Keratinocyte (primary cell): ENCODE data around the gene RSPH1. TPM values are rescaled to one million over a fixed set of nuclear protein-coding genes. Genes with fewer than 3 reads are reported as not detected.

ENCODE experiments used
- DNase-seq: peaks from one replicate; pipeline ENCODE4 v3.0.0-alpha.2; 2011; ENCODE audit warnings: low read depth, missing footprints, low spot score
- FAIRE-seq: peaks from 2 replicates; lab custom pipeline; 2011; peaks lifted over from hg19 to GRCh38; lab: Jason Lieb, UNC
- H2AFZ ChIP-seq: 2 replicates; pipeline ENCODE4 v1.6.0; 2012; ENCODE audit warnings: low read length, control low read depth, inconsistent platforms; ENCODE audit not compliant: control insufficient read depth
- H3K27ac ChIP-seq: 2 replicates; pipeline ENCODE4 v1.5.1; 2011; ENCODE audit warnings: low read length; ENCODE audit not compliant: control insufficient read depth, insufficient read depth
- H3K27me3 ChIP-seq: 3 replicates; pipeline ENCODE4 v1.6.0; 2011; ENCODE audit warnings: low read length; ENCODE audit not compliant: control insufficient read depth, insufficient read depth; ENCODE audit errors: extremely low read depth
- H3K36me3 ChIP-seq, 2 experiments: 2 replicates in 1 of 2; 3 replicates in 1 of 2; pipeline ENCODE4 v1.5.1; 2011; ENCODE audit warnings: low read length in 2 of 2, mild to moderate bottlenecking in 1 of 2; ENCODE audit not compliant: control insufficient read depth in 2 of 2, insufficient read depth in 2 of 2; ENCODE audit errors: extremely low read depth in 1 of 2
- H3K4me1 ChIP-seq: 3 replicates; pipeline ENCODE4 v1.5.1; 2011; ENCODE audit warnings: low read length; ENCODE audit not compliant: control insufficient read depth, insufficient read depth; ENCODE audit errors: extremely low read depth
- H3K4me2 ChIP-seq: 3 replicates; pipeline ENCODE4 v1.6.0; 2011; ENCODE audit warnings: low read depth, low read length; ENCODE audit not compliant: control insufficient read depth, insufficient read depth; ENCODE audit errors: extremely low read depth
- H3K4me3 ChIP-seq, 3 experiments: fragments of 200-600 bp in 1 of 3; sonication (generic) in 1 of 3; 2 replicates in 2 of 3; 3 replicates in 1 of 3; pipeline ENCODE4 v1.5.1; 2011 to 2016; ENCODE audit warnings: low read length in 3 of 3, mild to moderate bottlenecking in 3 of 3, control low read depth in 2 of 3, inconsistent platforms in 1 of 3, low read depth in 1 of 3, mixed read lengths in 1 of 3, mixed run types in 1 of 3, moderate library complexity in 1 of 3; ENCODE audit not compliant: control insufficient read depth in 2 of 3, insufficient read depth in 2 of 3; ENCODE audit errors: extremely low read depth in 1 of 3
- H3K79me2 ChIP-seq: 2 replicates; pipeline ENCODE4 v1.6.0; 2012; ENCODE audit warnings: low read length; ENCODE audit not compliant: control insufficient read depth, insufficient read depth
- H3K9ac ChIP-seq: 3 replicates; pipeline ENCODE4 v1.6.0; 2011; ENCODE audit warnings: low read length; ENCODE audit not compliant: control insufficient read depth, insufficient read depth; ENCODE audit errors: extremely low read depth
- H3K9me1 ChIP-seq: 3 replicates; pipeline ENCODE4 v1.6.0; 2011; ENCODE audit warnings: low read length; ENCODE audit not compliant: control insufficient read depth, insufficient read depth; ENCODE audit errors: extremely low read depth
- H3K9me3 ChIP-seq: 2 replicates; pipeline ENCODE4 v1.5.1; 2012; ENCODE audit warnings: low read depth, low read length; ENCODE audit not compliant: control insufficient read depth
- H4K20me1 ChIP-seq: 3 replicates; pipeline ENCODE4 v1.6.0; 2011; ENCODE audit warnings: low read length; ENCODE audit not compliant: control insufficient read depth, insufficient read depth; ENCODE audit errors: extremely low read depth
- EZH2 ChIP-seq: IDR thresholded peaks from one replicate; pipeline ENCODE4 v1.6.1; 2012; ENCODE audit warnings: inconsistent platforms, mild to moderate bottlenecking, low read length, moderate library complexity
- dilution Hi-C: fragments of 300-500 bp; cut with MboI; formaldehyde crosslinking; loops from one replicate; pipeline ENCODE4 v1.7.0; 2020; ENCODE audit warnings: low sequenced_read_pairs; ENCODE audit not compliant: extremely low pct_ligation_motif_present
- polyA minus RNA-seq, 3 experiments: library from RNA; depleted of rRNA, polyadenylated mRNA; stranded (reverse); fragments of >200 nt; gene quantifications; 1 replicate in 1 of 3; 2 replicates in 1 of 3; 3 replicates in 1 of 3; pipeline ENCODE4 v1.2.3, GENCODE V29; 2011
- polyA plus RNA-seq, 5 experiments: library from polyadenylated mRNA; depleted of rRNA in 3 of 5; stranded (reverse) in 3 of 5; stranded (forward) in 1 of 5; unstranded in 1 of 5; fragments of >200 nt; gene quantifications; 1 replicate in 1 of 5; 2 replicates in 3 of 5; 3 replicates in 1 of 5; pipeline versions ENCODE4 v1.2.1 to v1.2.3, GENCODE V29; 2011 to 2012; ENCODE audit warnings: missing spikeins in 2 of 5, low read depth in 1 of 5, low replicate concordance in 1 of 5
- TF ChIP-seq, protein P1 (sequence below), 3 experiments: IDR thresholded peaks in 1 of 3; conservative IDR thresholded peaks in 1 of 3; optimal IDR thresholded peaks in 1 of 3; 2 replicates in 2 of 3; 3 replicates in 1 of 3; pipeline versions ENCODE3 to v1.5.1; 2011; ENCODE audit warnings: low read length in 3 of 3, mild to moderate bottlenecking in 3 of 3, moderate library complexity in 2 of 3, control low read depth in 1 of 3, inconsistent platforms in 1 of 3; ENCODE audit not compliant: insufficient read depth in 2 of 3; ENCODE audit errors: extremely low read depth in 1 of 3

The RSPH1 gene
- polyA plus RNA-seq: 0.50 to 0.84 TPM (median 0.50 TPM) in 3 replicates
- polyA plus RNA-seq (2011; ENCODE audit: low read depth): 1.7 TPM
- polyA plus RNA-seq (2011; cell fraction: cytosol; rRNA removed): 0.86 and 1.6 TPM in 2 replicates
- polyA plus RNA-seq (2011; cell fraction: nucleus; rRNA removed): 1.2 and 1.4 TPM in 2 replicates
- 0.55 and 1.1 TPM in 2 replicates for polyA plus RNA-seq (2012; ENCODE audit: low replicate concordance)
- 0.13 to 0.19 TPM in 2 of 3 replicates, not detected in the other for polyA minus RNA-seq
- polyA minus RNA-seq (2011; cell fraction: cytosol; rRNA and poly(A)+ RNA removed): not detected
- 0.21 TPM in 1 of 2 replicates, not detected in the other for polyA minus RNA-seq (2011; cell fraction: nucleus; rRNA and poly(A)+ RNA removed)

GRCh38 chr21:42496120-42496838, at the start of gene RSPH1:
RSPH1 (minus strand) TSS chr21:42496224; CDS start chr21:42496186, 38 bp downstream.
- DNase-seq (peak; percentile 83), FAIRE-seq (peak; percentile 63)
- no peaks in the 10 kb centered on the region for H3K9me3 ChIP-seq
- H3K79me2 ChIP-seq: no peaks in the 10 kb centered on the region
- H3K27ac ChIP-seq: peak within 1 kb of the TSS; percentile 84
- no peaks in the 10 kb centered on the region for H3K36me3 ChIP-seq
- H3K4me1 ChIP-seq: peaks cover 15% of the 10 kb centered on the region
- no peaks in the 10 kb centered on the region for H3K27me3 ChIP-seq
- peak within 1 kb of the TSS; percentile 95 for H3K4me2 ChIP-seq
- dilution Hi-C loops: no loop called here
- no peaks in the 10 kb centered on the region for H4K20me1 ChIP-seq
- peak within 1 kb of the TSS; percentile 49 to 82 (median 76) for H3K4me3 ChIP-seq
- H2AFZ ChIP-seq: peak within 1 kb of the TSS; percentile 95
- peak within 1 kb of the TSS; percentile 88 for H3K9ac ChIP-seq
- H3K9me1 ChIP-seq: no peaks in the 10 kb centered on the region
- TF ChIP-seq, protein P1, sequence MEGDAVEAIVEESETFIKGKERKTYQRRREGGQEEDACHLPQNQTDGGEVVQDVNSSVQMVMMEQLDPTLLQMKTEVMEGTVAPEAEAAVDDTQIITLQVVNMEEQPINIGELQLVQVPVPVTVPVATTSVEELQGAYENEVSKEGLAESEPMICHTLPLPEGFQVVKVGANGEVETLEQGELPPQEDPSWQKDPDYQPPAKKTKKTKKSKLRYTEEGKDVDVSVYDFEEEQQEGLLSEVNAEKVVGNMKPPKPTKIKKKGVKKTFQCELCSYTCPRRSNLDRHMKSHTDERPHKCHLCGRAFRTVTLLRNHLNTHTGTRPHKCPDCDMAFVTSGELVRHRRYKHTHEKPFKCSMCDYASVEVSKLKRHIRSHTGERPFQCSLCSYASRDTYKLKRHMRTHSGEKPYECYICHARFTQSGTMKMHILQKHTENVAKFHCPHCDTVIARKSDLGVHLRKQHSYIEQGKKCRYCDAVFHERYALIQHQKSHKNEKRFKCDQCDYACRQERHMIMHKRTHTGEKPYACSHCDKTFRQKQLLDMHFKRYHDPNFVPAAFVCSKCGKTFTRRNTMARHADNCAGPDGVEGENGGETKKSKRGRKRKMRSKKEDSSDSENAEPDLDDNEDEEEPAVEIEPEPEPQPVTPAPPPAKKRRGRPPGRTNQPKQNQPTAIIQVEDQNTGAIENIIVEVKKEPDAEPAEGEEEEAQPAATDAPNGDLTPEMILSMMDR (optimal IDR thresholded peaks at IDR 0.05 in 1 of 3, IDR thresholded peaks at IDR 0.05 in 1 of 3, conservative IDR thresholded peaks at IDR 0.05 in 1 of 3; ENCODE audit: extremely low read depth in 1 of 3, insufficient read depth in 2 of 3, low read length in 3 of 3): peak in 1 of 3 experiments; percentile 17
- TF ChIP-seq EZH2: no peak

GRCh38 chr21:42545745-42546144, 49.7 kb upstream of the RSPH1 start:
- Histone ChIP-seq H3K9me3 (no peaks in the 10 kb centered on the region), H3K4me3 (no peak overlapping the region), H3K4me1 (no peaks in the 10 kb centered on the region), H3K9me1 (no peaks in the 10 kb centered on the region), H3K27ac (no peak overlapping the region), H4K20me1 (no peaks in the 10 kb centered on the region), H3K4me2 (no peak overlapping the region), H2AFZ (no peak overlapping the region), H3K9ac (no peak overlapping the region), H3K27me3 (no peaks in the 10 kb centered on the region), H3K36me3 (peaks cover 0 to 11% of the 10 kb centered on the region in 2 experiments), H3K79me2 (no peaks in the 10 kb centered on the region)
- TF ChIP-seq EZH2: no peak
- TF ChIP-seq, protein P1 (optimal IDR thresholded peaks at IDR 0.05 in 1 of 3, IDR thresholded peaks at IDR 0.05 in 1 of 3, conservative IDR thresholded peaks at IDR 0.05 in 1 of 3; ENCODE audit: extremely low read depth in 1 of 3, insufficient read depth in 2 of 3, low read length in 3 of 3): no peak
- dilution Hi-C loops: no loop called here
- no peak for DNase-seq
- FAIRE-seq: no peak
